ENCODE data around the gene TMEM141. TPM values are rescaled to one million over a fixed set of nuclear protein-coding genes. Genes with fewer than 3 reads are reported as not detected.

Gene TMEM141
- total RNA-seq, 1 experiment from 2014 or later, result 20.5 TPM

- Histone ChIP-seq H3K9ac (ENCODE audit: low read length) (no peak overlapping the region), H3K4me3 (ENCODE audit: low read length) (no peak overlapping the region), H4K20me1 (ENCODE audit: insufficient read depth, low read depth, low read length) (peaks cover 3% of the 10 kb centered on the region; the same call in 1 of the 2 replicates), H3K79me2 (ENCODE audit: low read length) (no peaks in the 10 kb centered on the region), H3K27me3 (ENCODE audit: low read length) (peaks cover 3% of the 10 kb centered on the region; the same call in 1 of the 2 replicates), H3K36me3 (ENCODE audit: insufficient read depth, low read length) (no peaks in the 10 kb centered on the region; the same call in 1 of the 2 replicates), H3K27ac (ENCODE audit: low read length) (no peak overlapping the region), H3K9me2 (replicated peaks; ENCODE audit: insufficient read depth, low read length) (no peaks in the 10 kb centered on the region), H3K4me2 (ENCODE audit: low read depth, low read length, poor library complexity, severe bottlenecking) (no peak overlapping the region), H2AFZ (ENCODE audit: low read length) (no peak overlapping the region), H3K9me3 (ENCODE audit: low read length) (peaks cover 5% of the 10 kb centered on the region), H3K4me1 (ENCODE audit: low read length) (peaks cover 4% of the 10 kb centered on the region)
- no peak for DNase-seq
Measured at GRCh38 chr9:136746621-136747020, 44.5 kb upstream of the TMEM141 start.

GRCh38 chr9:136747161-136748060 lies 43.7 kb upstream of the TMEM141 start:
- no peak overlapping the region for H3K4me2 ChIP-seq (ENCODE audit: low read depth, low read length, poor library complexity, severe bottlenecking)
- H3K4me3 ChIP-seq (ENCODE audit: low read length), result no peak overlapping the region
- H3K9me2 ChIP-seq (replicated peaks; ENCODE audit: insufficient read depth, low read length), result no peaks in the 10 kb centered on the region
- H3K79me2 ChIP-seq (ENCODE audit: low read length), result no peaks in the 10 kb centered on the region
- H3K27ac ChIP-seq (ENCODE audit: low read length), result no peak overlapping the region
- peaks cover 3% of the 10 kb centered on the region; the same call in 1 of the 2 replicates for H4K20me1 ChIP-seq (ENCODE audit: insufficient read depth, low read depth, low read length)
- no peaks in the 10 kb centered on the region; the same call in 1 of the 2 replicates for H3K36me3 ChIP-seq (ENCODE audit: insufficient read depth, low read length)
- peaks cover 3% of the 10 kb centered on the region; the same call in 1 of the 2 replicates for H3K27me3 ChIP-seq (ENCODE audit: low read length)
- H3K9ac ChIP-seq (ENCODE audit: low read length), result no peak overlapping the region
- no peaks in the 10 kb centered on the region for H3K4me1 ChIP-seq (ENCODE audit: low read length)
- no peak overlapping the region for H2AFZ ChIP-seq (ENCODE audit: low read length)
- peaks cover 12% of the 10 kb centered on the region for H3K9me3 ChIP-seq (ENCODE audit: low read length)
- DNase-seq, result no peak

GRCh38 chr9:136748201-136748600 lies 42.9 kb upstream of the TMEM141 start, which contains the start of gene LCN6:
Gene LCN6 (minus strand): TSS chr9:136748525. CDS start chr9:136748483, 42 bp downstream.
- Histone ChIP-seq H3K9me3 (ENCODE audit: low read length) (peaks cover 12% of the 10 kb centered on the region), H3K79me2 (ENCODE audit: low read length) (no peaks in the 10 kb centered on the region), H4K20me1 (ENCODE audit: insufficient read depth, low read depth, low read length) (peaks cover 3% of the 10 kb centered on the region; the same call in 1 of the 2 replicates), H3K36me3 (ENCODE audit: insufficient read depth, low read length) (no peaks in the 10 kb centered on the region; the same call in 1 of the 2 replicates), H3K27me3 (ENCODE audit: low read length) (peaks cover 3% of the 10 kb centered on the region; the same call in 1 of the 2 replicates), H3K4me3 (ENCODE audit: low read length) (no peak within 1 kb of the TSS), H3K27ac (ENCODE audit: low read length) (no peak within 1 kb of the TSS), H2AFZ (ENCODE audit: low read length) (no peak within 1 kb of the TSS), H3K9me2 (replicated peaks; ENCODE audit: insufficient read depth, low read length) (no peaks in the 10 kb centered on the region), H3K4me2 (ENCODE audit: low read depth, low read length, poor library complexity, severe bottlenecking) (no peak within 1 kb of the TSS), H3K4me1 (ENCODE audit: low read length) (no peaks in the 10 kb centered on the region), H3K9ac (ENCODE audit: low read length) (no peak within 1 kb of the TSS)
- DNase-seq, result no peak

GRCh38 chr9:136748666-136749611 lies 42.2 kb upstream of the TMEM141 start:
- peaks cover 3% of the 10 kb centered on the region; the same call in 1 of the 2 replicates for H3K27me3 ChIP-seq (ENCODE audit: low read length)
- H3K9ac ChIP-seq (ENCODE audit: low read length), result no peak overlapping the region
- H3K36me3 ChIP-seq (ENCODE audit: insufficient read depth, low read length), result no peaks in the 10 kb centered on the region; the same call in 1 of the 2 replicates
- H4K20me1 ChIP-seq (ENCODE audit: insufficient read depth, low read depth, low read length), result peaks cover 3% of the 10 kb centered on the region; the same call in 1 of the 2 replicates
- no peaks in the 10 kb centered on the region for H3K9me2 ChIP-seq (replicated peaks; ENCODE audit: insufficient read depth, low read length)
- no peaks in the 10 kb centered on the region for H3K79me2 ChIP-seq (ENCODE audit: low read length)
- no peak for DNase-seq
- H2AFZ ChIP-seq (ENCODE audit: low read length), result no peak overlapping the region
- peaks cover 12% of the 10 kb centered on the region for H3K9me3 ChIP-seq (ENCODE audit: low read length)
- no peak overlapping the region for H3K4me3 ChIP-seq (ENCODE audit: low read length)
- H3K4me1 ChIP-seq (ENCODE audit: low read length), result no peaks in the 10 kb centered on the region
- H3K27ac ChIP-seq (ENCODE audit: low read length), result no peak overlapping the region
- no peak overlapping the region for H3K4me2 ChIP-seq (ENCODE audit: low read depth, low read length, poor library complexity, severe bottlenecking)

GRCh38 chr9:136750526-136750925 lies 40.6 kb upstream of the TMEM141 start:
- Histone ChIP-seq H3K4me3 (ENCODE audit: low read length) (no peak overlapping the region), H3K79me2 (ENCODE audit: low read length) (no peaks in the 10 kb centered on the region), H3K9me3 (ENCODE audit: low read length) (peaks cover 12% of the 10 kb centered on the region), H3K27me3 (ENCODE audit: low read length) (peaks cover 3% of the 10 kb centered on the region; the same call in 1 of the 2 replicates), H2AFZ (ENCODE audit: low read length) (no peak overlapping the region), H3K9ac (ENCODE audit: low read length) (no peak overlapping the region), H3K27ac (ENCODE audit: low read length) (no peak overlapping the region), H3K9me2 (replicated peaks; ENCODE audit: insufficient read depth, low read length) (no peaks in the 10 kb centered on the region), H3K4me1 (ENCODE audit: low read length) (no peaks in the 10 kb centered on the region), H3K4me2 (ENCODE audit: low read depth, low read length, poor library complexity, severe bottlenecking) (no peak overlapping the region), H4K20me1 (ENCODE audit: insufficient read depth, low read depth, low read length) (peaks cover 3% of the 10 kb centered on the region; the same call in 1 of the 2 replicates), H3K36me3 (ENCODE audit: insufficient read depth, low read length) (no peaks in the 10 kb centered on the region; the same call in 1 of the 2 replicates)
- DNase-seq, result no peak

GRCh38 chr9:136751244-136751643 lies 39.9 kb upstream of the TMEM141 start:
- peaks cover 3% of the 10 kb centered on the region; the same call in 1 of the 2 replicates for H3K27me3 ChIP-seq (ENCODE audit: low read length)
- no peak overlapping the region for H3K4me3 ChIP-seq (ENCODE audit: low read length)
- no peak for DNase-seq
- H3K9me2 ChIP-seq (replicated peaks; ENCODE audit: insufficient read depth, low read length), result no peaks in the 10 kb centered on the region
- H3K27ac ChIP-seq (ENCODE audit: low read length), result no peak overlapping the region
- no peak overlapping the region for H3K9ac ChIP-seq (ENCODE audit: low read length)
- no peak overlapping the region for H3K4me2 ChIP-seq (ENCODE audit: low read depth, low read length, poor library complexity, severe bottlenecking)
- no peaks in the 10 kb centered on the region; the same call in 1 of the 2 replicates for H3K36me3 ChIP-seq (ENCODE audit: insufficient read depth, low read length)
- H3K9me3 ChIP-seq (ENCODE audit: low read length), result peaks cover 12% of the 10 kb centered on the region
- H2AFZ ChIP-seq (ENCODE audit: low read length), result no peak overlapping the region
- H4K20me1 ChIP-seq (ENCODE audit: insufficient read depth, low read depth, low read length), result peaks cover 3% of the 10 kb centered on the region; the same call in 1 of the 2 replicates
- no peaks in the 10 kb centered on the region for H3K79me2 ChIP-seq (ENCODE audit: low read length)
- H3K4me1 ChIP-seq (ENCODE audit: low read length), result no peaks in the 10 kb centered on the region

- H3K79me2 ChIP-seq (ENCODE audit: low read length), result no peaks in the 10 kb centered on the region
- H3K27ac ChIP-seq (ENCODE audit: low read length), result no peak overlapping the region
- H2AFZ ChIP-seq (ENCODE audit: low read length), result no peak overlapping the region
- peaks cover 12% of the 10 kb centered on the region for H3K9me3 ChIP-seq (ENCODE audit: low read length)
- H3K4me3 ChIP-seq (ENCODE audit: low read length), result no peak overlapping the region
- H3K4me2 ChIP-seq (ENCODE audit: low read depth, low read length, poor library complexity, severe bottlenecking), result no peak overlapping the region
- no peaks in the 10 kb centered on the region for H3K9me2 ChIP-seq (replicated peaks; ENCODE audit: insufficient read depth, low read length)
- H3K36me3 ChIP-seq (ENCODE audit: insufficient read depth, low read length), result no peaks in the 10 kb centered on the region; the same call in 1 of the 2 replicates
- peaks cover under 1% of the 10 kb centered on the region; the same call in 1 of the 2 replicates for H4K20me1 ChIP-seq (ENCODE audit: insufficient read depth, low read depth, low read length)
- H3K4me1 ChIP-seq (ENCODE audit: low read length), result no peaks in the 10 kb centered on the region
- DNase-seq, result no peak
- H3K9ac ChIP-seq (ENCODE audit: low read length), result no peak overlapping the region
- peaks cover 3% of the 10 kb centered on the region; the same call in 1 of the 2 replicates for H3K27me3 ChIP-seq (ENCODE audit: low read length)
Measured at GRCh38 chr9:136751814-136752213, 39.3 kb upstream of the TMEM141 start.
